ENCODE data around the gene NUDT19. TPM values are rescaled to one million over a fixed set of nuclear protein-coding genes. Genes with fewer than 3 reads are reported as not detected.

The NUDT19 gene
- total RNA-seq = 1 to 10 TPM; 4.8 to 8.5 TPM
- 1 to 10 TPM; 4.6 to 9.2 TPM for polyA plus RNA-seq

- peaks cover 11 to 32% (median 20%) of the 10 kb centered on the region in 4 donors for H3K4me1 ChIP-seq (ENCODE audit: control insufficient read depth in 4 of 4, insufficient read depth in 4 of 4, low read length in 3 of 4)
- WGBS = 8% methylated on average over 32 of the region's 32 CpGs
- peak in 1 of 2 donors; percentile 25 for TF ChIP-seq RAD21 (IDR thresholded peaks at IDR 0.05)
- peak in 1 of 2 donors; percentile 22 for TF ChIP-seq RXRA (IDR thresholded peaks at IDR 0.05)
- no peak for TF ChIP-seq TAF1 (conservative IDR thresholded peaks at IDR 0.05)
- peak; percentile 49 for TF ChIP-seq YY1 (IDR thresholded peaks at IDR 0.05)
- peak; percentile 25 to 30 for TF ChIP-seq HNF4A (conservative IDR thresholded peaks at IDR 0.05)
- peak; percentile 36 for TF ChIP-seq MAX (IDR thresholded peaks at IDR 0.05)
- no peak for TF ChIP-seq FOXA2 (IDR thresholded peaks at IDR 0.05)
- peak; percentile 12 for TF ChIP-seq FOXA1 (IDR thresholded peaks at IDR 0.05)
- no peak for TF ChIP-seq CTCF (IDR thresholded peaks at IDR 0.05; ENCODE audit: low read depth, low read length, missing input control)
- TF ChIP-seq HNF4G (IDR thresholded peaks at IDR 0.05) = no peak
- peak; percentile 98 for TF ChIP-seq ZBTB33 (IDR thresholded peaks at IDR 0.05)
- TF ChIP-seq GABPA (IDR thresholded peaks at IDR 0.05 in 1 of 2, conservative IDR thresholded peaks at IDR 0.05 in 1 of 2) = no peak
- peak; percentile 35 for TF ChIP-seq REST (IDR thresholded peaks at IDR 0.05)
- TF ChIP-seq SP1 (IDR thresholded peaks at IDR 0.05) = peak; percentile 30
- peak; percentile 14 for TF ChIP-seq NR2F2 (IDR thresholded peaks at IDR 0.05)
- TF ChIP-seq JUND (IDR thresholded peaks at IDR 0.05) = no peak
Observed at GRCh38 chr19:32691291-32691951, at the start of gene NUDT19. TSS of gene NUDT19 (plus strand) at chr19:32691821. CDS start at chr19:32691961, 140 bp downstream.

More at GRCh38 chr19:32691291-32691951, at the start of gene NUDT19:
- peak within 1 kb of the TSS; percentile 69 for H3K27ac ChIP-seq (ENCODE audit: low read depth in 1 of 2, low read length in 2 of 2)
- H3K4me3 ChIP-seq (ENCODE audit: low read depth in 1 of 3, low read length in 3 of 3) = peak within 1 kb of the TSS; percentile 41 to 84 (median 51)
- no peaks in the 10 kb centered on the region for H3K9me3 ChIP-seq (ENCODE audit: control insufficient read depth in 4 of 4, low read length in 3 of 4)
- H3K27me3 ChIP-seq (ENCODE audit: control insufficient read depth in 4 of 4, insufficient read depth in 4 of 4, low read length in 3 of 4) = no peaks in the 10 kb centered on the region
- DNase-seq (ENCODE audit: low spot score) = peak; percentile 84
- peak within 1 kb of the TSS; percentile 5 to 65 for H3K9ac ChIP-seq (ENCODE audit: low read depth in 1 of 2, low read length in 2 of 2)
- H3K36me3 ChIP-seq (ENCODE audit: control insufficient read depth in 4 of 4, insufficient read depth in 3 of 4, low read depth in 1 of 4, low read length in 3 of 4) = no peaks in the 10 kb centered on the region

Measured in liver (tissue), 9 donors.